ENCODE measurements around the gene TMEM61. TPM values are rescaled to one million over a fixed set of nuclear protein-coding genes. Genes with fewer than 3 reads are reported as not detected.

The TMEM61 gene
- total RNA-seq, 1 experiment from 2014 or later, result 0.95 TPM

- Histone ChIP-seq H3K9me3 (ENCODE audit: low read length) (no peaks in the 10 kb centered on the region), H3K79me2 (ENCODE audit: low read length) (no peaks in the 10 kb centered on the region), H3K9me2 (replicated peaks; ENCODE audit: low read length) (no peaks in the 10 kb centered on the region), H3K4me1 (ENCODE audit: insufficient read depth, low read length) (peaks cover 33% of the 10 kb centered on the region), H3K27me3 (ENCODE audit: low read length) (no peaks in the 10 kb centered on the region), H3K4me2 (ENCODE audit: low read length) (no peak overlapping the region), H4K20me1 (ENCODE audit: low read length) (no peaks in the 10 kb centered on the region), H3K36me3 (ENCODE audit: low read depth, low read length) (no peaks in the 10 kb centered on the region), H3K27ac (ENCODE audit: low read length) (no peak overlapping the region), H3F3A (ENCODE audit: low read length, unreplicated experiment) (no peaks in the 10 kb centered on the region), H3K9ac (ENCODE audit: low read length) (no peak overlapping the region), H3K4me3 (ENCODE audit: low read length) (no peak overlapping the region), H2AFZ (ENCODE audit: low read length) (no peak overlapping the region)
- intact Hi-C loops (cut with micrococcal nuclease), result no loop called here
- BruUV-seq (replicated peaks), result no TSS peak
- POLR2A ChIA-PET (ENCODE audit: unreplicated experiment), result no interaction called here
- CTCF ChIA-PET, result no interaction called here
- ATAC-seq (peak; percentile 54; the same call in 1 of the 2 replicates), DNase-seq (peak; percentile 51)
- no peak for TF ChIP-seq EZH2 (IDR thresholded peaks at IDR 0.05; ENCODE audit: low read length, unreplicated experiment)
Measured at GRCh38 chr1:54965624-54966340, 14.6 kb upstream of the TMEM61 start.

DNA sequence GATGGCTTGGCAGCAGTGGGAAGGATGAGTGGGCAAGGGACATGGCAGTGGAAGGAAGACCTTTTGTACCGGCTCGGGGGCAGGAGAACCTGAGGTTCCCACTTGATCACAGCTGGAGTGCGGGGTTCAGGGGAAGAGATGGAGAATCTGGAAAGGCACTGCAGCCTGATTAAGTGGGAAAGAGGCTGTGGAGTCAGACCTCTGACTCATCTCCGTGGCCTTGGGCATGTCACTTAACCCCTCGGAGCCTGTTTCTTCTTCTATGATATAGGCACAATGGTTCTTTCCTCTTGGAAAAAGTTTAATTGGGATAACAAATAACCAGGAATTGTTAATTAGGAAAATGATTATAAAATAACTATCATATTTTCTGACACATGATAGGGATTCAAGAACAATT, 13.1 kb upstream of the TMEM61 start:
- H3F3A ChIP-seq (ENCODE audit: low read length, unreplicated experiment), result no peaks in the 10 kb centered on the region
- no TSS peak for BruUV-seq (replicated peaks)
- TF ChIP-seq, protein P1, sequence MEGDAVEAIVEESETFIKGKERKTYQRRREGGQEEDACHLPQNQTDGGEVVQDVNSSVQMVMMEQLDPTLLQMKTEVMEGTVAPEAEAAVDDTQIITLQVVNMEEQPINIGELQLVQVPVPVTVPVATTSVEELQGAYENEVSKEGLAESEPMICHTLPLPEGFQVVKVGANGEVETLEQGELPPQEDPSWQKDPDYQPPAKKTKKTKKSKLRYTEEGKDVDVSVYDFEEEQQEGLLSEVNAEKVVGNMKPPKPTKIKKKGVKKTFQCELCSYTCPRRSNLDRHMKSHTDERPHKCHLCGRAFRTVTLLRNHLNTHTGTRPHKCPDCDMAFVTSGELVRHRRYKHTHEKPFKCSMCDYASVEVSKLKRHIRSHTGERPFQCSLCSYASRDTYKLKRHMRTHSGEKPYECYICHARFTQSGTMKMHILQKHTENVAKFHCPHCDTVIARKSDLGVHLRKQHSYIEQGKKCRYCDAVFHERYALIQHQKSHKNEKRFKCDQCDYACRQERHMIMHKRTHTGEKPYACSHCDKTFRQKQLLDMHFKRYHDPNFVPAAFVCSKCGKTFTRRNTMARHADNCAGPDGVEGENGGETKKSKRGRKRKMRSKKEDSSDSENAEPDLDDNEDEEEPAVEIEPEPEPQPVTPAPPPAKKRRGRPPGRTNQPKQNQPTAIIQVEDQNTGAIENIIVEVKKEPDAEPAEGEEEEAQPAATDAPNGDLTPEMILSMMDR (conservative IDR thresholded peaks at IDR 0.05; ENCODE audit: low read depth, low read length), result no peak
- TF ChIP-seq EZH2 (IDR thresholded peaks at IDR 0.05; ENCODE audit: low read length, unreplicated experiment) (no peak), EZH2phosphoT487 (IDR thresholded peaks at IDR 0.05; ENCODE audit: borderline replicate concordance, low read length) (no peak)
- H3K27me3 ChIP-seq (ENCODE audit: low read length), result no peaks in the 10 kb centered on the region
- no peak for ATAC-seq
- no peaks in the 10 kb centered on the region for H4K20me1 ChIP-seq (ENCODE audit: low read length)
- no peaks in the 10 kb centered on the region for H3K79me2 ChIP-seq (ENCODE audit: low read length)
- no peaks in the 10 kb centered on the region for H3K9me2 ChIP-seq (replicated peaks; ENCODE audit: low read length)
- H2AFZ ChIP-seq (ENCODE audit: low read length), result no peak overlapping the region
- no peaks in the 10 kb centered on the region for H3K9me3 ChIP-seq (ENCODE audit: low read length)
- no peak overlapping the region for H3K4me3 ChIP-seq (ENCODE audit: low read length)
- H3K27ac ChIP-seq (ENCODE audit: low read length), result no peak overlapping the region
- H3K9ac ChIP-seq (ENCODE audit: low read length), result no peak overlapping the region
- intact Hi-C loops (cut with micrococcal nuclease), result no loop called here
- no peaks in the 10 kb centered on the region for H3K36me3 ChIP-seq (ENCODE audit: low read depth, low read length)
- CTCF ChIA-PET, result no interaction called here
- peak; percentile 38 for DNase-seq
- POLR2A ChIA-PET (ENCODE audit: unreplicated experiment), result no interaction called here
- H3K4me2 ChIP-seq (ENCODE audit: low read length), result no peak overlapping the region; the same call in 1 of the 2 replicates
- H3K4me1 ChIP-seq (ENCODE audit: insufficient read depth, low read length), result peaks cover 44% of the 10 kb centered on the region

- no peaks in the 10 kb centered on the region for H4K20me1 ChIP-seq (ENCODE audit: low read length)
- H3K4me1 ChIP-seq (ENCODE audit: insufficient read depth, low read length), result peaks cover 49% of the 10 kb centered on the region
- no peaks in the 10 kb centered on the region for H3K36me3 ChIP-seq (ENCODE audit: low read depth, low read length)
- ChIA-PET POLR2A (ENCODE audit: unreplicated experiment) (no interaction called here), CTCF (no interaction called here)
- no peaks in the 10 kb centered on the region for H3K9me3 ChIP-seq (ENCODE audit: low read length)
- H3K4me3 ChIP-seq (ENCODE audit: low read length), result no peak overlapping the region
- no peak overlapping the region for H3K27ac ChIP-seq (ENCODE audit: low read length)
- BruUV-seq (replicated peaks), result no TSS peak
- H3K4me2 ChIP-seq (ENCODE audit: low read length), result no peak overlapping the region
- DNase-seq (no peak), ATAC-seq (no peak)
- H3K79me2 ChIP-seq (ENCODE audit: low read length), result no peaks in the 10 kb centered on the region
- no peak overlapping the region for H2AFZ ChIP-seq (ENCODE audit: low read length)
- H3K9me2 ChIP-seq (replicated peaks; ENCODE audit: low read length), result no peaks in the 10 kb centered on the region
- no peaks in the 10 kb centered on the region for H3K27me3 ChIP-seq (ENCODE audit: low read length)
- no peak overlapping the region for H3K9ac ChIP-seq (ENCODE audit: low read length)
- intact Hi-C loops (cut with micrococcal nuclease), result no loop called here
- TF ChIP-seq, protein P1 (conservative IDR thresholded peaks at IDR 0.05; ENCODE audit: low read depth, low read length), result no peak
- TF ChIP-seq EZH2phosphoT487 (IDR thresholded peaks at IDR 0.05; ENCODE audit: borderline replicate concordance, low read length), result no peak
- TF ChIP-seq EZH2 (IDR thresholded peaks at IDR 0.05; ENCODE audit: low read length, unreplicated experiment), result no peak
- peaks cover 4% of the 10 kb centered on the region for H3F3A ChIP-seq (ENCODE audit: low read length, unreplicated experiment)
Measured at GRCh38 chr1:54968551-54968950, 11.9 kb upstream of the TMEM61 start.

All from PC-3 (cell line).